Activated T-cell treated with anti-CD3 and anti-CD28 coated beads, Interleukin-2, amount 50 U/mL, for 4 hours (primary cell): ENCODE data around the gene IRX4. TPM values are rescaled to one million over a fixed set of nuclear protein-coding genes. Genes with fewer than 3 reads are reported as not detected.

Source experiments
- ATAC-seq, 2 donors: fragments of 200-7000 bp; cut with Tn5 transposase; one replicate each; pipeline ENCODE4 v1.10.0; 2021
- DNase-seq: peaks from one replicate; pipeline ENCODE4 v3.0.0-alpha.2; 2020
- H3K27me3 Mint-ChIP-seq: one replicate; pipeline ENCODE4 v1.8.0; 2021; ENCODE audit warnings: low read depth, mixed read lengths
- H3K36me3 Mint-ChIP-seq: one replicate; pipeline ENCODE4 v1.8.0; 2022; ENCODE audit warnings: mixed read lengths; ENCODE audit not compliant: insufficient read depth
- H3K4me1 Mint-ChIP-seq: one replicate; pipeline ENCODE4 v1.8.0; 2021; ENCODE audit warnings: low read depth, mixed read lengths
- H3K4me3 Mint-ChIP-seq: one replicate; pipeline ENCODE4 v1.8.0; 2021; ENCODE audit warnings: mild to moderate bottlenecking, moderate library complexity, mixed read lengths
- H3K9me3 Mint-ChIP-seq: one replicate; pipeline ENCODE4 v1.8.0; 2021; ENCODE audit warnings: mixed read lengths
- total RNA-seq, 3 donors: library from RNA; stranded (reverse); gene quantifications; one replicate each; pipeline ENCODE4 v1.2.1, GENCODE V29; 2021

IRX4 gene
- total RNA-seq, 3 donors from 2014 or later: not detected

- H3K4me1 Mint-ChIP-seq: peaks cover 1% of the 10 kb centered on the region
- H3K27me3 Mint-ChIP-seq: peaks cover 38% of the 10 kb centered on the region
- DNase-seq (no peak), ATAC-seq (no peak)
- no peak overlapping the region for H3K4me3 Mint-ChIP-seq
- H3K9me3 Mint-ChIP-seq: no peaks in the 10 kb centered on the region
- H3K36me3 Mint-ChIP-seq: no peaks in the 10 kb centered on the region
Observed at GRCh38 chr5:1891391-1891790, 8.7 kb upstream of the IRX4 start.

GRCh38 chr5:1890296-1890695 is 7.6 kb upstream of the IRX4 start:
- H3K9me3 Mint-ChIP-seq: no peaks in the 10 kb centered on the region
- ATAC-seq (no peak), DNase-seq (no peak)
- H3K27me3 Mint-ChIP-seq: peaks cover 40% of the 10 kb centered on the region
- H3K4me3 Mint-ChIP-seq: no peak overlapping the region
- peaks cover 1% of the 10 kb centered on the region for H3K4me1 Mint-ChIP-seq
- H3K36me3 Mint-ChIP-seq: no peaks in the 10 kb centered on the region

DNA sequence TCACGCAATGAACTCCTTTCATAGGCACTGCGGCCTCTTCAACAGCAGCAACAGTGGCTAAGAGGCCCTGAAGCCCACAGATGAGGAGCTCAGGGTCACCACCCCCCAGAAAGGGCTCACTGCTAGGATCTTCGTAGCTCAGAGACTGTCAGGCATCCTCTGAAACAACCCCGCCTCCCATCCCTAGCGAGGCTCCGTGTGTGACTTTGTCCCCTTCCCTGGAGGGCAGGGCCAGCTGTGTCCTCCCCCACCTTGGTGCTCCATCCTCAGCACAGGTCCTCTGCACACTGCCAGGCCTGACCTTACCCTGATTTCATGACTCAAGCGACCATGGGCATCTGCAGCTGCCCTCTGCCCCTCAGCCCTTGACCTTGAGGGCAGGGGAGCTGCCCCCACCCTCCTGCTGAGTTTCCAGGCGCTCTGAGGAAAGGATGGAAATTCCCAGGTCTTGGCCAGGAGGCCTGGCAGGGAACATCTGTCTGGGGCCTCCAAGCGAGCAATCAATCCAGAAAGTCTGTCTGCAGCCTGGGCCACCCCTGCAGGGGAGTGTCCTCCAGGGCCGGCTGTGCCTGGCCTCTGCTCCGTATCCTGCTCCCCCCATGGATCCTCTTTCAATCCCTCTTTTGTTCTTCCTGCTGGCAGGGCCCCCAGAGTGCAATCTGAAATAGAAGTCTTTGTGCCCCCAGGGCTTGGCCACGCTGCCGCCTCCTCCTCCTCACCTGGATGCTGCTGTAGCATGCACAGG is 6.8 kb upstream of the IRX4 start:
- Mint-ChIP-seq H3K9me3 (no peaks in the 10 kb centered on the region), H3K27me3 (peaks cover 44% of the 10 kb centered on the region), H3K36me3 (no peaks in the 10 kb centered on the region), H3K4me1 (peaks cover 1% of the 10 kb centered on the region), H3K4me3 (no peak overlapping the region)
- DNase-seq: no peak
- ATAC-seq: no peak

GRCh38 chr5:1888541-1889251 is 6.0 kb upstream of the IRX4 start:
- Mint-ChIP-seq H3K36me3 (no peaks in the 10 kb centered on the region), H3K9me3 (no peaks in the 10 kb centered on the region), H3K4me3 (peak overlapping the region; percentile 20), H3K27me3 (peaks cover 48% of the 10 kb centered on the region), H3K4me1 (peaks cover 6% of the 10 kb centered on the region)
- DNase-seq (no peak), ATAC-seq (no peak)

GRCh38 chr5:1887588-1888360 is 5.0 kb upstream of the IRX4 start:
- no peak overlapping the region for H3K4me3 Mint-ChIP-seq
- H3K9me3 Mint-ChIP-seq: no peaks in the 10 kb centered on the region
- ATAC-seq: no peak
- no peaks in the 10 kb centered on the region for H3K36me3 Mint-ChIP-seq
- peaks cover 6% of the 10 kb centered on the region for H3K4me1 Mint-ChIP-seq
- peaks cover 48% of the 10 kb centered on the region for H3K27me3 Mint-ChIP-seq
- no peak for DNase-seq

- no peak overlapping the region for H3K4me3 Mint-ChIP-seq
- no peaks in the 10 kb centered on the region for H3K9me3 Mint-ChIP-seq
- peaks cover 7% of the 10 kb centered on the region for H3K4me1 Mint-ChIP-seq
- ATAC-seq: no peak
- DNase-seq: no peak
- peaks cover 48% of the 10 kb centered on the region for H3K27me3 Mint-ChIP-seq
- H3K36me3 Mint-ChIP-seq: no peaks in the 10 kb centered on the region
Observed at GRCh38 chr5:1886846-1887587, 4.3 kb upstream of the IRX4 start.

DNA sequence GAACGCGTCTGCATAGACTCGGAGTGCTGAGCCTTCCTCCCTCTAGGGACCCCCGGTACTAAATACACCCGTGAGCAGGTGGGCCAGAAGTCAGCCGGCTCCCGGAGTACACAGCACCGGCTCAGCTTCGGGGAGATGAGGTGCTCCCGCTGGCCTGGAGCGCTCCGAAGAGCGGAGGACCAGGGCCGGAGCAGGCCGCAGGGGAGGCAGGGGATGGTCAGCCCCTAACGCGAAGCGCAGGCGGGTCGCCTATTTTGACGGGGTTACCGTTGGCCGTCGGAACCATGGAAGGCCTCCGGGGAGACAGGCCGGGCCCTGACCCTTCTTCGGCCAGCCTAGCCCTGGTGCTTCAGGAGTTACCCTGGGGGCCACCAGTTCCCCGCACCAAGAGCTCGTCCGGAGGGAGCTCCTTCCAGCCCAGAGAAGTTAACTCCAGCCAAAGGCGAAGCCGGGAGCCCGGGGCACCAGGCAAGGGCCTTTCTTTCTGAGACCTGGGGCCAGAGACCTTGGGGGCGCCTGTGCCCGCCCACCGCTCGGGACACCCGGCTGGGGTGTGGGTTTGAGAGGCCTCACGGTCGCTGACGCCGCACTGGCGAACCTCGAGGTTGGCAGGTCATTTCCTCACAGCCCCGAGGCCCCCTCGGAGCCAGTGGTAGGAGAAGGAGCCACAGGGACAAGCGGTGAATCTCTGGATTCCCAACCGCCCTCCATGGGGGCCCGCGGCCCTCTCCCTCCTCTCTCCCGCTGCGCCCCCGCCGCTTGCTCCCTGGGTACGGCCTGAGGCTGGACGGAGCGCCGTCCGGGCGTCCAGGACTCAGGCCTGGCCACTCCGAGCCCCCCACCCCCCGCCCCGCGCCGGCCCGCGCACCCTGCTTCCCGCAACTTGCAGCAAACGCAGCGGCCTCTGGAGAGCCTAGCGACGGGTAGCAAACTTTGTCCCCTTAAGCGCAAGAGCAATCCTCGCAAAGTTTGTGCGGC is 3.4 kb upstream of the IRX4 start:
- peaks cover 52% of the 10 kb centered on the region for H3K27me3 Mint-ChIP-seq
- no peaks in the 10 kb centered on the region for H3K9me3 Mint-ChIP-seq
- no peak overlapping the region for H3K4me3 Mint-ChIP-seq

DNA sequence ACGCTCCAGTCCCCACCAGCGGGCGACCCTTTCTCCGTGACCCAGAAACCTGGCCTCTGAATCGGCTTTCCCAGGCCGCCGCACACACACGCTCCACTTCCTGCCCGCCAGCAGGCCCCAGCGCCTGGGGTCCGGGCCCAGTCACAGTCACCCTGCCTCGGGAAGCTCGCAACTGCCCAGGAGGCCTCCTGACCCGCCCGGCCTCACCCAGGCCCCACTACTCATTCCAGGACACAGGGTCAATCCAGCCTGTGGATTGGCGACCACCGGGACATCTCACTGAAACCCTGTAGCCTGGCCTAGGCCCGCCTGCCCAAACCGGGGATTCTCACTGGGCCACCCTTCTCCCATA is 2.7 kb upstream of the IRX4 start:
- H3K36me3 Mint-ChIP-seq: no peaks in the 10 kb centered on the region
- no peaks in the 10 kb centered on the region for H3K9me3 Mint-ChIP-seq
- ATAC-seq (no peak), DNase-seq (no peak)
- no peak overlapping the region for H3K4me3 Mint-ChIP-seq
- H3K4me1 Mint-ChIP-seq: peaks cover 9% of the 10 kb centered on the region
- H3K27me3 Mint-ChIP-seq: peaks cover 49% of the 10 kb centered on the region

More for the DNA sequence above, 3.4 kb upstream of the IRX4 start:
- DNase-seq: no peak
- Mint-ChIP-seq H3K4me1 (peaks cover 7% of the 10 kb centered on the region), H3K36me3 (no peaks in the 10 kb centered on the region)
- no peak for ATAC-seq

DNA sequence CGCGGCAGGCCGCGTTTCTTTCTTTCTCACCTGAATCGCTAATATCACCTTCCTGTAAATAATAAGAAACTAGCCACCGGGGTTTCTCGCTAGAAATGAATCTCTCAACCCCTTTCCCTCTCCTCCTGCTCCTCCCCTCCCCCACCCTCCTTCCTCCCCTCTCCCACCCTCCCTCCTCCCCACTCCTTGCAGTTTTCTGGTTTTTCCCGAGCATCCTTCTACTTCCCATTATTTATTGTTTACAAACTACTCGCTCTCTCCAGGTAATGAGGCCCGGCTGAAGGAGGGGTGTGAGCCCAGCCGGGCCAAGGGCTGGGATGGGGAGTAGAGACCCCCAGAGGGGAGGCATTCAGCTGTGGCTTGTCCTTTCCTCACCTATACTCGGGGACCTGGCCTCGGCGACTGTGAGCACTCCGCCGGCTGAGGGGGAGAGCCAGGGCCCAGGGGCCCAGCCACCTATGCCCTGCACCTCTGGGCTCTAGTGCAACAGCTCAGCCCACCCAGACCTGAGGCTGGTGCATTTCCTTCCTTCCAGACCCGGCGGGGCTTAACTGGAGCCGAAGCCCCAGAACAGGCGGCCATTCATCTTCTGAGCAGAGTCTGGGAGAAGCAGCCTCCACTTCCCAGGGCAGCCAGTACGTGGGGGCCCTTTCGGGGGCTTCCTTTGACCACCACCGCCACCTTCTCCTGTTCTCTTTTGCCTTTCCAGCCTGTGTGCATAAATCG is 2.1 kb upstream of the IRX4 start:
- Mint-ChIP-seq H3K27me3 (peaks cover 49% of the 10 kb centered on the region), H3K36me3 (no peaks in the 10 kb centered on the region), H3K4me3 (no peak overlapping the region), H3K9me3 (no peaks in the 10 kb centered on the region), H3K4me1 (peaks cover 10% of the 10 kb centered on the region)
- ATAC-seq (no peak), DNase-seq (no peak)

GRCh38 chr5:1883925-1884677 is 1.4 kb upstream of the IRX4 start:
- peaks cover 10% of the 10 kb centered on the region for H3K4me1 Mint-ChIP-seq
- no peak overlapping the region for H3K4me3 Mint-ChIP-seq
- no peaks in the 10 kb centered on the region for H3K9me3 Mint-ChIP-seq
- DNase-seq (no peak), ATAC-seq (no peak)
- peaks cover 52% of the 10 kb centered on the region for H3K27me3 Mint-ChIP-seq
- H3K36me3 Mint-ChIP-seq: no peaks in the 10 kb centered on the region

DNA sequence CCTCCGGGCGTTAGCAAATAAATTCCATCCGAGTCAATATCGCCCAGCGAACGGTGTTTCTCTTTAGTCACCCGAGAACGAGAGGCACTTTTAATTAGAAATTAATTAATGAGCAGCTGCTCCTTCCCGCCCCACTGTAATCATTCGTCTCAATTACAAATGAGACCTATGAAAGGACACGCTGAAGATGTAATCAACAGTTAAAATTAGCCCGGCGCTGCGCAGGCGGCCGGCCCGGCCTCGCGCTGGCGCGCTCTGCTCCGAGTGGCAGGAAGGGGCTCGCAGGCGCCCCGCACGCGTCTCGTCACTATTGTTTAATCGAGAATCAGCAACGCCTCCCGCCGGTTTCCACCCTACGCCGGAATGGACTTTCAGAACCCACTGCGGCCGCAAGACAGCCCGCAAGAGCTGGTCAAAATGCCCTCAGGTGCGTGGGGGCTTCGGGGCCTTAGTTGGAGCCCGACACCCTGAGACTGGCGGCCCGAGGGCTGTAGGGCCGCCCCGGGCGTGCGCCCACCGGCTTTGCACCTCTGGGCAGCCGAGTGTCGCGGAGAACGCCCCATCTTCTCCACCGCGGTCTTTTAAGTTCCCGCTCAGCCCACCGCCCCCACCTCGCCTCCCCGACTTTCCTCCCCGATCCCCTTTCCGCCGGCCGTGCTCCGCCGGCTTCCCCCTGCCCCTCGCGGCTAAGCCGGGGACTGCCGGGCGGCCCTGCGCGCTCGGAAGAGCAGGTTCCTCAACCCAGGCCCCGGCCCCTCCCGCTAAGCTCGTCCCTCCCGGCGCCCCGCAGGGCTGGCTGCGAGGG is 597 bp upstream of the IRX4 start:
- Mint-ChIP-seq H3K9me3 (no peaks in the 10 kb centered on the region), H3K4me1 (peaks cover 9% of the 10 kb centered on the region), H3K36me3 (no peaks in the 10 kb centered on the region), H3K4me3 (no peak overlapping the region), H3K27me3 (peaks cover 50% of the 10 kb centered on the region)
- ATAC-seq (peak; percentile 41 to 58), DNase-seq (no peak)
